OCI-LY3 (cell line): Measurements from ENCODE around the gene PARD6G.

ENCODE experiments used
- EZH2phosphoT487 ChIP-seq: fragments of 200-600 bp; shearing (Covaris generic); IDR thresholded peaks from 2 replicates; pipeline ENCODE4 v1.6.1; 2018; ENCODE audit warnings: antibody characterized with exemption, mixed run types, low read depth
- TF ChIP-seq, protein P1 (sequence below): fragments of 200-600, 300-600 bp; sonication (generic); IDR thresholded peaks from 2 replicates; pipeline ENCODE4 v1.5.1; 2014; ENCODE audit warnings: antibody characterized with exemption, low read length, low read depth

GRCh38 chr18:80170395-80171053 lies 76.8 kb downstream of the PARD6G start:
- TF ChIP-seq, protein P1, sequence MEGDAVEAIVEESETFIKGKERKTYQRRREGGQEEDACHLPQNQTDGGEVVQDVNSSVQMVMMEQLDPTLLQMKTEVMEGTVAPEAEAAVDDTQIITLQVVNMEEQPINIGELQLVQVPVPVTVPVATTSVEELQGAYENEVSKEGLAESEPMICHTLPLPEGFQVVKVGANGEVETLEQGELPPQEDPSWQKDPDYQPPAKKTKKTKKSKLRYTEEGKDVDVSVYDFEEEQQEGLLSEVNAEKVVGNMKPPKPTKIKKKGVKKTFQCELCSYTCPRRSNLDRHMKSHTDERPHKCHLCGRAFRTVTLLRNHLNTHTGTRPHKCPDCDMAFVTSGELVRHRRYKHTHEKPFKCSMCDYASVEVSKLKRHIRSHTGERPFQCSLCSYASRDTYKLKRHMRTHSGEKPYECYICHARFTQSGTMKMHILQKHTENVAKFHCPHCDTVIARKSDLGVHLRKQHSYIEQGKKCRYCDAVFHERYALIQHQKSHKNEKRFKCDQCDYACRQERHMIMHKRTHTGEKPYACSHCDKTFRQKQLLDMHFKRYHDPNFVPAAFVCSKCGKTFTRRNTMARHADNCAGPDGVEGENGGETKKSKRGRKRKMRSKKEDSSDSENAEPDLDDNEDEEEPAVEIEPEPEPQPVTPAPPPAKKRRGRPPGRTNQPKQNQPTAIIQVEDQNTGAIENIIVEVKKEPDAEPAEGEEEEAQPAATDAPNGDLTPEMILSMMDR: no peak
- no peak for TF ChIP-seq EZH2phosphoT487
